Measurements from ENCODE around the gene RAB35.

RAB35 gene

DNA sequence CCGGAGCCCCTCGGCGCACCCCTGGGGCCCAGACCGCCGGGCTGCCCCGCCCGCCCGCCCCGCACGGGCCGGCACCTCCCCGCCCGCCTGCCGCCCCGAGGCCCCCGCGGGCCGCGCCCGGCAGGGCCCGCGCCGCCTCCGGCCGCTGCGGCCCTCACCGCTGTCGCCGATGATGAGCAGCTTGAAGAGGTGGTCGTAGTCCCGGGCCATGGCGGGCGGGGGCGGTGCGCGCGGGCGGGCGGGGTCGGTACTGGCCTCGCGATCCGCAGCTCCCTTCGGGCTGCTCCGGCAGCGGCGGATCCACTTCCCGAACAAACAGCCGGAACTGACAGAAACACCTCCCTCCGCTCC is at the start of gene RAB35:
Gene RAB35, minus strand, starts transcription at position 313 of the 351 bp plus-strand sequence. Its CDS starts 103 bp downstream, at position 210.
- no peak for DNase-seq

DNA sequence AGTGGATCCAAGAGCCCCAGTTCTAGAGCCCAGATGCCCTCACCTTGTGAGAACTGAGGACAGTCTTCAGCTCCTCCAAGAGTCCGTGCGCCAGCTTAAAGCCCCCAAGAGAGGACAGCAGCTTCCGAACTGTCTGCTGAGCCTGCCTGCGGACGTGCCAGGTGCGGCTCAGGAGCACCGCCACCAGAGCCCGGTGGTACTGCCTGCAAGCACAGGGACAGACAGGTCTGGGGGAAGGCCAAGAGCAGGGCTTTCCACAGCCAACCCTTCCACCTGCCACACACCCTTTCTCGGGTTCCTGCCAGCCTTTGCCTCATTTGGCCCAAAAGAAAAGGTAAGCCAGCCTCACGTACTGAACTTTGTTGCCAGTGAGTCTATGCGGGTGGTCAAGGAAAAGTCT is 47.7 kb upstream of the RAB35 start:
- no peak for DNase-seq

GRCh38 chr12:120162763-120163162 is 46.2 kb upstream of the RAB35 start:
- no peak for DNase-seq

GRCh38 chr12:120161852-120162251 is 45.3 kb upstream of the RAB35 start:
- DNase-seq: no peak

GRCh38 chr12:120159509-120160237 is 43.1 kb upstream of the RAB35 start:
- no peak for DNase-seq

- no peak for DNase-seq
Observed at GRCh38 chr12:120158351-120158750, 41.8 kb upstream of the RAB35 start.

GRCh38 chr12:120157678-120158077 is 41.1 kb upstream of the RAB35 start:
- DNase-seq: no peak

DNA sequence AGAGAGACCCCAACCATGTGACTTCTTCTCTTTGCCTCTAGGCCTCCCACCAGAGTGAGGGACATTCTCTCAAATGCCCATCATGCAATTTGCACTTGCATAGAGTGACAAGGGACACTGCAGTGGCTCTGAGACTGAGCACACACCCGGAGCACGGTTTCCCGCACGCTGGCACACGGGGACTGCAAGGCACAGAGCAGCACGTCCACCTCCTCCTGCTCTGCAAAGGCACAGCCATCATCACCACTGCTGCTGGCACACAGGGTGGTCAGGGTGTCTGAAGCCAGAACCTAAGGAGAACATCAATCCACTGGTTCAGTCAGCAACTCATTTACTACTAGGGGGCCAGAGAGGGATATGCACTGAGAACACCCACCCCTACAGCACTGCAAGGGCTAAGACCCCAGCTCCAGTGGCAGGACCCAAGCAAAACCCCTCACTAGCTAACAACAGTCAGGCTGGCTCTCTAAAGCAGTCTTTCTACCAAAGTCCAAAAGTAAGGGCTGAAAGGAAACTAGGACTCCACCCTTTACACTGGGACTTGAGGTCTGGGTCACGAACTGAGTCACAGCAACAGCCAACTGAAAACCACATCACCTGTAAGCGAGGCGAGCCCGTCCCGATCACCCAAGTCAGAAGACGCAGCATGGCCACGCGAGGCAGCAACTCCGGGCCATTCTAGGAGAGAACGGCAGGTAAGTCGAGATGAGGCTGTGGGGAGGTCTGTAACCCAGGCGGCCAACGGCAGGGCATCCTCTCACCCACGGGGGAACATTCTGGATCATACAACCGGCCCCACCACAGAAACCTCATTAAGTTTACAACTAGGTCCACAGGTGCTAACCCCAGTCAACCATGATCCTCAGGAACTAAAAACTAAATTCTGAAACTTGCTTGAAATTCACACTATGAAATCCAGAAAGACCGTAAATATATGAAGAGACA is 40.0 kb upstream of the RAB35 start:
- DNase-seq: no peak

DNA sequence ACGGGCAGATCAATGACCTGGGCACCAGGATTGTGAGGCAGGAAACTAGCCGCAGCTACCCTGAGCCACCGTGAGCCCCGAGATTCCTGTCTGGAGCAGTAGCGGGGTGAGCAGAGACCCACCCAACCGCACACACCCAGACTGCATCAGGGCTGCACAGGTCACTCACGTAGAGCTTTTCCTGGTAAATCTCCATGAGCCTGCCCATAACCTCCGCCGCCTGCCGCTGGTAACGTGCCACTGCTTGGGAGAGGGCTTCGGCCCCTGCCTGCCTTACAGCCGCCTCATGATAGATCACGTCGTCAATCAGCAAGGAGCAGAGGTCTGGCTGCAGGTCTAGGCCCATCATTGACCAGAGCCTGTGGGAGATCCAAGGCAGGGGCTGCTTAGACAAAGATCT is 38.5 kb upstream of the RAB35 start:
- no peak for DNase-seq

DNA sequence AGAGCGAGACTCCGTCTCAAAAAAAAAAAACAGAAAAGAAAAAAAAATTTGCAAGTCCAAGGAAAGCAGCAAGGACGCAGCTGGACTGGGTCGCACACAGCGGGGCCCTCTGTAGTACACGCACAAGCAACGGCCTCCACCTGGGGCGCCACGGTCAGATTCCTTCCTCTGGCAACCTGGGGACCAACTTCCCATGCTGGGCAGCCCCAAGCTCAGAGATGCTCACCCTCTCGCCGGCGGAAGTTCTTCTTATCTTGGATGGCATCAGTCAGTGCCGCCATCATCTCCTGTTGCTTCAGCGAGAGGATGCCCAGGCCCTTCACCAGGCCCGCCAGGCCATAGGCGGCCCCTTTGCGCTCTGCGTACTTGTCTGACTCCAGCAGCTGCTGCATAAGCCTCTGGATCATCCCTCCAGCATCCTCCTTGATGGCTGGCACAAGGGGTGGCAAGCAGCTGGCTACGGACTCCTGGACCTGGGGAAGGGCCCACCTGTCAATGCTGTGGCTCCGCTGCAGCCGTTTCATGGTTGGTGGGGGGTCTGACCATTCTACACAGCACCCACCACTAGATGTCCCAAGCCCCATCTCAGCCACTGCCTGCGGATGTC is 34.5 kb upstream of the RAB35 start:
- no peak for DNase-seq

- DNase-seq: no peak
Observed at GRCh38 chr12:120148011-120148410, 31.5 kb upstream of the RAB35 start.

DNA sequence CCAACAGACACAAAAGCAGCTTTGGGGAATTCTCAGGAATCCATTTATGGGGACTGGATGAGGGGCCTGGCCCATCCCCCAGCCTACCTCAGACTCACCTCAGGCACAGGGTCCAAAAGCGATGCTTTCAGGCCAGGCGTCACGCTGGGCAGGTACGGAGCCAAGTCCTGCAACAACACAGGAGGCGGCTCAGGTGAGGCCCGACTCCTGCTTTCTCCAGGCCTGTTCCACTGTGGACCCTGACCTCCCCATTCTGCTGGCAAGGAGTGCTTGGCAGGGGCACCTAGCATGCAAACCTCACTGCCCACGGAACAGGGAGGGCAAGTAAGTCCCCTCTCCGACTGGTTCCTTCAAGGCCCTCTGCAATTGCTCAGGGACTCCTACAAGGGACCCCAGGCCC is 28.6 kb upstream of the RAB35 start:
- no peak for DNase-seq

- no peak for DNase-seq
Observed at GRCh38 chr12:120144215-120144614, 27.7 kb upstream of the RAB35 start.

DNA sequence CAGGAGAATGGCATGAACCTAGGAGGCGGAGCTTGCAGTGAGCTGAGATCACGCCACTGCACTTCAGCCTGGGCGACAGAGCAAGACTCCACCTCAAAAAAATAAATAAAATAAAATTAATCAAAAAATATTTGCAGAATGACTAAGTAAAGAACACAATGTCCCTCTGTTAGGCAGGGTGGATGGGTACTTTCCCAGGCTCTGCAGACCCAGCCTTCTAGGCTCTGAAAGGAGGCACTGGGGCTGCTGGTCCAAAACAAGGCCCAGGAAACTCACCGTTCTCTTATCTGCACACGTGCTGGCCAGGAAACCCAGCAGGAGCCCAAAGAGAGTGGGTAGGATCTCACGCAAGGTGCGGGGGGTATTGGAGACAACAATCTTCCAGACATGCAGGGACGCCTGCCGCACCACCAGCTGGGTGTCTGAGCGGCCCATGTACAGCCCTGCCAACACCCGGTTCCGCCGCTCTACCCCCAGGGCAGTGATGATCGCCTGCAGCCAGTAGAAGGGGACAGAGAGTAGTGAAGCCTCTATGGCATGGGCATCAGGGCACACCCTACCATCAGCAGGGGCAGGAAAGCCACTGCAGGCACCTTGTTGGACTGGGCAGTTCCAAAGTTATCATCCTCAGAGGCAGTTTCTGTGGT is 25.8 kb upstream of the RAB35 start:
- DNase-seq: no peak

GRCh38 chr12:120141336-120141735 is 24.8 kb upstream of the RAB35 start:
- DNase-seq: no peak

DNA sequence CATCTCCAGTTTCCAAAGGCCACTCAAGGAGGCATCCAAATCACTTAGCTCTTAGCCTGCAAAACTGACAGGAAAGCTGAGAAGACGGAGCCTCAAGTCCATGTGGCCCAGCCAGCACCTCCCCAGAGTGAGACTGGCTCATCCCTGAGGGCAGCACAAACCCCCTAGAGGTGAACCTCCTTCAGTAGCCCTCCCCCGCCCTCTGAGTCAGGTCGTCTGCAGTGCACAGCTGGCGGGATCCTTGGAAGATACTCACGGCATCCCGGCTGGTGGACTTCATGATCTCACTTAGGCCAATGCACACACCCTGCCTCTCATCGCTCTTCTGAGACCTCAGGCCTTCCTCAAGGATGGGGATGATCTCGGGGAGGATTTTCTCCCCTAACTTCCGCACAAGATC is 24.1 kb upstream of the RAB35 start:
- DNase-seq: no peak

- DNase-seq: no peak
Observed at GRCh38 chr12:120139958-120140357, 23.4 kb upstream of the RAB35 start.

- DNase-seq: no peak
Observed at GRCh38 chr12:120138366-120138765, 21.8 kb upstream of the RAB35 start.

DNA sequence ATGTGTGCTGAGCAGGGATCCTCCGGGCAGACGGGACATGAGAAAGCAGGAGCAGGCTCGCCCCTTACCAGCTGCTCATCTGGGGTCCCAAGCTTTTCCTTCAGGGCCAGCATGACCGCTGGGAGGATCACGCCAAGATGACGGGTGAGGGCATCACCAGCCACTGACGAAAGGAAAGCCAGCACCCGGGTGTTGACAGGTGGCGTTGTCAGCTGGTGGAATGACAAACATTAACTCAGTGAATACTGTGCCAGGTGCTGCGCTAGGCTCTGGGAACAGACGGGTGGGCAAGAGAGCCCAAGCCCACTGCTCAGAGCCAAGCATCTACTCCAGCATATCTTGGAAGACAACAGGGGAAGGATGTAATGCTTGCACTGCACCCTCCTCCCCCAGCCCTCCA is 21.3 kb upstream of the RAB35 start:
- DNase-seq: no peak

DNA sequence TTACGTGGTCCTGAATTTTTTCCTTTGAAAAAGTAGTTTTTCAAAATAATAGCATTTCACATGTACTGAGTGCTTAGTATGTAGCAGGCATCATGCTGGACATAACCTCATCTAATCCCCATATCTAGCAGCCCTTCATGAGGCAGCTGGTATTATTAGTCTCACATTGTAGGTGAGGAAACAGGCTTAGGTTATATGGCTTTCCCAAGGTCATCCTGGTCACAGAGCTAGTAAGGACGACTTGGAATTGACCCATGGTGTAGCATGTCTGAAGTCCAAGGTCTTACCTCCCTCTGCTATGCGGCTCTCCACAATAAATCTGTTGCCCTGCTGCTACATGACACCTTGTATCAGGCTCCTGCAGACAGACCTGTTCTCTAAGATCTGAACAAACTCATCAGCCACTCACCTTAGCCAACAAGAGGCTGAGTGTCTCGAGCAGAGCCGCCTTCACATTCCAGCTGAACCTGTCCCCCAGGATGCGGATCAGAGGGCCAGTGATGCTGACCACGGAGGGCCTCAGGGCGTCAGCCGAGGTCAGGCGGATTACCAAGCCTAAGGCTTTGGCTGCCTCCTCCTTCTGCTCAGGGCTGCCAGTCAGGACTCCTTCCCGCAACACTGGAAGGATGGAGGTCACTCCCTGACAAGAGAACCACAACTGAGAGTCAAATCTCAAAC is 19.7 kb upstream of the RAB35 start:
- DNase-seq: no peak

DNA sequence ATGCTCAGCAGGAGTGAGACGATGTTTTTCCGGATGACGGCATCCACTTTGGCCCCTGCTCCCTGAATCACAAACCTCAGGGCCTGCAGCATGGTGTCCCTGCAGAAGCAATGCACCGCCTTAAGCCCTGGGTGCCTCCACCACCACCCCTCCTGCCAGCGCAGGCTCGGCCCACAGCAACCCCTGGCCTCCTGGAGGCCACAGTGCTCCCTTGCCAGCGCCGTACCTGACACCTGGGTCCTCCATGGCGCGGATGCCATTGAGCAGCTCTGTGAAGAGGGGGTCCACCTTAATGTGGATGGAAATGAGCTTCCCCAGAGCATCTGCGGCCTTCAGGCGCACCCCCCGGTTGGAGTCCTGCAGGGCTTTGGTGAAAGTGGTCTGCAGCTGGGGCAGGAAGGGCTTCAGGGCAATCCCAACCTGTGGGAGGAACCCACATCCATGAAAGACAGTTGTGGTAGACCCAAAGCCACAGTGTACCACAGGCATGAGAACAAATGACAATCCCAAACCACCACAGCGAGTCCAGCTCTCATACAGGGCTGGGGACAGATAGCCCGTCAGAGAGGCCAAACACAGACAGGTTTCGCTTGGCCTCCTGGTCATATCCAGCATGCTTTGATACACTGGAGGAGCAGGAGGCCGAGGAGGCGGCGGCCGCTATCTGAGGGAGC is 17.9 kb upstream of the RAB35 start:
- DNase-seq: no peak

DNA sequence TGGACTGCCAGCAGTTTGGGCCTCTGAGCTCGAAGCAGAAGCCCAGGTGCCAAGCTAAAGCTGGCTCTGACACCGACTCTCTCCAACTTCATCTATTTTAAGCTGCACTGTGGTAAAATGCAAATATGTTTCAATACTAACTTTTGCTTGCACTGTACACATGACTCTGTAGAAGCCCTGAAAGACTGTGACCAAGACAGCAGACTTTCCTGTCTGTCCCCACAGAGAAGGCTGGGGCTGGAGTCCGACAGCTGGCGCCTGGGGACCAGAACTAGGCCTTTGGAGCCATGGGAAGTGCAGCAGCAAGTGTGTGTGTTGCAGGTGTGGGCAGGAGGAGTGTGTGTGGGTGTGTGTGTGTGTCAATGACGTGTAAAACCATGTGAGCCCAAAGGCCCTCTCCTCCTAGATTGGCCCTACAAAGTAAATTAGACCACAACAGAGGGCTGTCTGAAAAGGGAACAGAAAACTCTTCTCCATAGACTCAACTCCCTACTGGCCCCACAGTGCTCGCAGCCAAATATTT is 16.4 kb upstream of the RAB35 start:
- no peak for DNase-seq

Measured in NCI-H748 treated with DMSO at 0.1 percent for 48 hours (cell line).